SK-N-MC (cell line): ENCODE measurements around the gene CLCA4.

Experiments used
- EZH2 ChIP-seq: fragments of 200-600 bp; sonication (generic); IDR thresholded peaks from one replicate; pipeline ENCODE4 v1.6.1; 2017; ENCODE audit warnings: antibody characterized with exemption
- POLR2AphosphoS5 ChIP-seq: IDR thresholded peaks from 2 replicates; pipeline ENCODE4 v1.6.1; 2012; ENCODE audit warnings: mild to moderate bottlenecking, low read depth, low read length, borderline replicate concordance

DNA sequence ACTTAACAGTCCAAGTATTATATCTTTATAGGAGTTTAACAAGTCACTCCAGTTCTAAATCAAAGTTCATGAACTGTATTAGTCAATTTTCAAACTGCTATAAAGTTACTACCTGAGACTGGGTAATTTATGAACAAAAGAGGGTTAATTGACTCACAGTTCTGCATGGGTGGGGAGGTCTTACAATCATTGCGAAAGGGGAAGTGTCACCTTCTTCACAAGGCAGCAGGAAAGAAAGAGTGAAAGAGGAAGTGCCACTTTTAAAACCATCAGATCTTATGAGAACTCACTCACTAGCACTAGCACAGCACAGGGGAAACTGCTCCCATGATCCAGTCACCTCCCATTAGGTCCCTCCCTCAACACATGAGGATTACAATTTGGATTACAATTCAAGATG lies 70.0 kb downstream of the CLCA4 start:
- TF ChIP-seq EZH2 (no peak), POLR2AphosphoS5 (no peak)
